ENCODE measurements around the gene GPS2.

The GPS2 gene

GRCh38 chr17:7306911-7307685 lies 8.1 kb downstream of the GPS2 start, which contains the start of gene EIF5A:
Gene EIF5A, plus strand, starts transcription at chr17:7307628. Its CDS starts 2,008 bp downstream, at chr17:7309636.
- no peaks in the 10 kb centered on the region for H3K9me2 ChIP-seq (ENCODE audit: low read depth, low read length)
- H3K27me3 ChIP-seq (ENCODE audit: insufficient read depth, low read length): no peaks in the 10 kb centered on the region
- H3K9ac ChIP-seq (ENCODE audit: low read length): peak within 1 kb of the TSS; percentile 97
- H2AFZ ChIP-seq (ENCODE audit: low read length): no peak within 1 kb of the TSS
- TF ChIP-seq, protein P1, sequence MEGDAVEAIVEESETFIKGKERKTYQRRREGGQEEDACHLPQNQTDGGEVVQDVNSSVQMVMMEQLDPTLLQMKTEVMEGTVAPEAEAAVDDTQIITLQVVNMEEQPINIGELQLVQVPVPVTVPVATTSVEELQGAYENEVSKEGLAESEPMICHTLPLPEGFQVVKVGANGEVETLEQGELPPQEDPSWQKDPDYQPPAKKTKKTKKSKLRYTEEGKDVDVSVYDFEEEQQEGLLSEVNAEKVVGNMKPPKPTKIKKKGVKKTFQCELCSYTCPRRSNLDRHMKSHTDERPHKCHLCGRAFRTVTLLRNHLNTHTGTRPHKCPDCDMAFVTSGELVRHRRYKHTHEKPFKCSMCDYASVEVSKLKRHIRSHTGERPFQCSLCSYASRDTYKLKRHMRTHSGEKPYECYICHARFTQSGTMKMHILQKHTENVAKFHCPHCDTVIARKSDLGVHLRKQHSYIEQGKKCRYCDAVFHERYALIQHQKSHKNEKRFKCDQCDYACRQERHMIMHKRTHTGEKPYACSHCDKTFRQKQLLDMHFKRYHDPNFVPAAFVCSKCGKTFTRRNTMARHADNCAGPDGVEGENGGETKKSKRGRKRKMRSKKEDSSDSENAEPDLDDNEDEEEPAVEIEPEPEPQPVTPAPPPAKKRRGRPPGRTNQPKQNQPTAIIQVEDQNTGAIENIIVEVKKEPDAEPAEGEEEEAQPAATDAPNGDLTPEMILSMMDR (IDR thresholded peaks at IDR 0.05; ENCODE audit: low read length): no peak
- no peak for TF ChIP-seq EZH2 (IDR thresholded peaks at IDR 0.05; ENCODE audit: borderline replicate concordance, low read length)
- peak within 1 kb of the TSS; percentile 81 for H3K4me2 ChIP-seq (ENCODE audit: low read length)
- H3K4me1 ChIP-seq (ENCODE audit: insufficient read depth, low read length, severe bottlenecking): peaks cover 30% of the 10 kb centered on the region
- H3K36me3 ChIP-seq (ENCODE audit: insufficient read depth, low read length): peaks cover 42% of the 10 kb centered on the region
- H3F3A ChIP-seq (ENCODE audit: insufficient read depth, low read length): peaks cover 10% of the 10 kb centered on the region
- peaks cover 4% of the 10 kb centered on the region; the same call in 1 of the 2 replicates for H4K20me1 ChIP-seq (ENCODE audit: insufficient read depth, low read length)
- H3K79me2 ChIP-seq (ENCODE audit: insufficient read depth, low read length): peaks cover 28% of the 10 kb centered on the region
- H3K27ac ChIP-seq (ENCODE audit: low read depth, low read length, poor library complexity, severe bottlenecking): peak within 1 kb of the TSS; percentile 95
- no peaks in the 10 kb centered on the region for H3K9me3 ChIP-seq (ENCODE audit: low read length)
- peak within 1 kb of the TSS; percentile 94 for H3K4me3 ChIP-seq (ENCODE audit: low read depth, low read length, poor library complexity, severe bottlenecking)

DNA sequence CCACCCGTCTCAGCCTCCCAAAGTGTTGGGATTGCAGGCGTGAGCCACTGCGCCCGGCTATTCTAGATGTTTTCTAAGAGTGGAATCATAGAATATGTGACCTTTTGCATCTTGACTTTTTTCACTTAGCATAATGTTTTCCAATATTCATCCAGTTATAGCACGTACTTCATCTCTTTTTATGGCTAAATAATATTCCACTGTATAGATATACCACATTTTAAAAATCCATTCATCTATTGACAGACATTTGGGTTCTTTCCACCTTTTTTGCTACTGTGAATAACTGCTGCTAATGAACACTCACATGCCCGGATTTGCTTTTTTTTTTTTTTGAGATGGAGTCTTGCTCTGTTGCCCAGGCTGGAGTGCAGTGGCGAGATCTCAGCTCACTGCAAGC lies 11.0 kb downstream of the GPS2 start:
- Histone ChIP-seq H3K9ac (ENCODE audit: low read length) (no peak overlapping the region), H3K9me3 (ENCODE audit: low read length) (no peaks in the 10 kb centered on the region), H3K4me1 (ENCODE audit: insufficient read depth, low read length, severe bottlenecking) (peaks cover 11% of the 10 kb centered on the region), H2AFZ (ENCODE audit: low read length) (no peak overlapping the region), H3K27ac (ENCODE audit: low read depth, low read length, poor library complexity, severe bottlenecking) (no peak overlapping the region), H3K4me3 (ENCODE audit: low read depth, low read length, poor library complexity, severe bottlenecking) (no peak overlapping the region), H4K20me1 (ENCODE audit: insufficient read depth, low read length) (no peaks in the 10 kb centered on the region), H3K9me2 (ENCODE audit: low read depth, low read length) (no peaks in the 10 kb centered on the region), H3F3A (ENCODE audit: insufficient read depth, low read length) (no peaks in the 10 kb centered on the region), H3K27me3 (ENCODE audit: insufficient read depth, low read length) (no peaks in the 10 kb centered on the region), H3K4me2 (ENCODE audit: low read length) (no peak overlapping the region), H3K36me3 (ENCODE audit: insufficient read depth, low read length) (peaks cover 15% of the 10 kb centered on the region), H3K79me2 (ENCODE audit: insufficient read depth, low read length) (peaks cover 12% of the 10 kb centered on the region)
- no peak for TF ChIP-seq EZH2 (IDR thresholded peaks at IDR 0.05; ENCODE audit: borderline replicate concordance, low read length)
- TF ChIP-seq, protein P1 (IDR thresholded peaks at IDR 0.05; ENCODE audit: low read length): no peak

- Histone ChIP-seq H3K9me2 (ENCODE audit: low read depth, low read length) (no peaks in the 10 kb centered on the region), H4K20me1 (ENCODE audit: insufficient read depth, low read length) (no peaks in the 10 kb centered on the region), H3K4me3 (ENCODE audit: low read depth, low read length, poor library complexity, severe bottlenecking) (no peak overlapping the region), H3F3A (ENCODE audit: insufficient read depth, low read length) (no peaks in the 10 kb centered on the region), H3K27me3 (ENCODE audit: insufficient read depth, low read length) (no peaks in the 10 kb centered on the region), H2AFZ (ENCODE audit: low read length) (no peak overlapping the region), H3K4me1 (ENCODE audit: insufficient read depth, low read length, severe bottlenecking) (peaks cover 19% of the 10 kb centered on the region), H3K4me2 (ENCODE audit: low read length) (peak overlapping the region; percentile 42; the same call in 1 of the 2 replicates), H3K36me3 (ENCODE audit: insufficient read depth, low read length) (no peaks in the 10 kb centered on the region), H3K79me2 (ENCODE audit: insufficient read depth, low read length) (no peaks in the 10 kb centered on the region), H3K9ac (ENCODE audit: low read length) (no peak overlapping the region), H3K27ac (ENCODE audit: low read depth, low read length, poor library complexity, severe bottlenecking) (no peak overlapping the region), H3K9me3 (ENCODE audit: low read length) (no peaks in the 10 kb centered on the region)
- TF ChIP-seq, protein P1 (IDR thresholded peaks at IDR 0.05; ENCODE audit: low read length): peak; percentile 95
- no peak for TF ChIP-seq EZH2 (IDR thresholded peaks at IDR 0.05; ENCODE audit: borderline replicate concordance, low read length)
Observed at GRCh38 chr17:7296189-7296861, 18.8 kb downstream of the GPS2 start.
